A673 (cell line): ENCODE data around the gene TACC2. TPM values are rescaled to one million over a fixed set of nuclear protein-coding genes. Genes with fewer than 3 reads are reported as not detected.
"Not testable (repeated sequence)": the region's sequence is repeated elsewhere in the genome, so short reads cannot be mapped to it uniquely, and the experiment has no call there.

Experiments
- BruUV-seq: library from RNA; stranded (reverse); fragments of 400-500 nt; replicated peaks from 2 replicates; lab custom pipeline; 2021; lab: Mats Ljungman, UMichigan
- CTCF ChIA-PET: fragments of 300-600 bp; sonication (Branson Sonifier 250); formaldehyde crosslinking; loops from one replicate; lab custom pipeline; 2022; ENCODE audit warnings: antibody characterized with exemption; lab: Charles Lee
- POLR2A ChIA-PET: fragments of 300-600 bp; sonication (Branson Sonifier 250); formaldehyde crosslinking; loops from one replicate; lab custom pipeline; 2022; ENCODE audit warnings: antibody characterized with exemption; ENCODE audit not compliant: low non-redundant PET; lab: Charles Lee
- DNase-seq: peaks from one replicate; pipeline ENCODE4 v3.0.0-alpha.2; 2015; ENCODE audit warnings: low spot score
- H3K27ac ChIP-seq: fragments of 200-600 bp; sonication (generic); 2 replicates; pipeline ENCODE4 v1.5.1; 2016; ENCODE audit warnings: mixed run types, low read depth, mild to moderate bottlenecking, mixed read lengths, antibody characterized with exemption, low read length; ENCODE audit not compliant: poor library complexity, severe bottlenecking
- H3K27me3 ChIP-seq: fragments of 200-600 bp; sonication (generic); replicated peaks from 2 replicates; pipeline ENCODE4 v1.6.1; 2017; ENCODE audit warnings: mixed run types, low read depth, mild to moderate bottlenecking, mixed read lengths, antibody characterized with exemption, low read length; ENCODE audit not compliant: insufficient read depth, poor library complexity
- H3K36me3 ChIP-seq: fragments of 200-600 bp; sonication (generic); 2 replicates; pipeline ENCODE4 v1.6.1; 2016; ENCODE audit warnings: mixed run types, mild to moderate bottlenecking, mixed read lengths, antibody characterized with exemption, low read length; ENCODE audit not compliant: insufficient read depth, poor library complexity, severe bottlenecking
- H3K4me1 ChIP-seq: fragments of 200-600 bp; sonication (generic); 2 replicates; pipeline ENCODE4 v1.6.1; 2017; ENCODE audit warnings: mixed run types, mild to moderate bottlenecking, mixed read lengths, antibody characterized with exemption, low read length; ENCODE audit not compliant: insufficient read depth, poor library complexity, severe bottlenecking
- H3K4me3 ChIP-seq: fragments of 200-600 bp; sonication (generic); 2 replicates; pipeline ENCODE4 v1.5.1; 2016; ENCODE audit warnings: low read depth, mixed run types, mild to moderate bottlenecking, mixed read lengths, low read length; ENCODE audit not compliant: poor library complexity, severe bottlenecking
- H3K9me3 ChIP-seq: fragments of 200-600 bp; sonication (generic); 2 replicates; pipeline ENCODE4 v1.6.1; 2016; ENCODE audit warnings: mixed run types, low read depth, mild to moderate bottlenecking, mixed read lengths, antibody characterized with exemption, low read length; ENCODE audit not compliant: poor library complexity, severe bottlenecking
- CTCF ChIP-seq: fragments of 300-800, 200-600 bp; sonication (generic); conservative IDR thresholded peaks from 2 replicates; pipeline ENCODE4 v1.5.1; 2017; ENCODE audit warnings: low read depth, mild to moderate bottlenecking, antibody characterized with exemption, low read length, moderate library complexity, mixed read lengths
- EZH2 ChIP-seq: fragments of 200-600 bp; sonication (generic); IDR thresholded peaks from 2 replicates; pipeline ENCODE4 v1.6.1; 2017; ENCODE audit warnings: borderline replicate concordance, low read depth, mild to moderate bottlenecking, mixed read lengths, antibody characterized with exemption, low read length; ENCODE audit not compliant: poor library complexity, severe bottlenecking
- intact Hi-C: fragments of 100-400 bp; cut with micrococcal nuclease; formaldehyde crosslinking; loops from one replicate; pipeline ENCODE4 v1.10.0; 2022; ENCODE audit not compliant: unreplicated experiment
- total RNA-seq: library from RNA; stranded (reverse); gene quantifications from 2 replicates; pipeline ENCODE4 v1.2.3, GENCODE V29; 2021

Gene TACC2
- total RNA-seq, 1 experiment from 2014 or later: 0.62 TPM

- no peaks in the 10 kb centered on the region for H3K9me3 ChIP-seq
- intact Hi-C loops: no loop called here
- TF ChIP-seq EZH2 (no peak), CTCF (no peak)
- no TSS peak for BruUV-seq
- ChIA-PET CTCF (no interaction called here), POLR2A (no interaction called here)
- no peak overlapping the region for H3K4me3 ChIP-seq
- DNase-seq: no peak
- H3K27me3 ChIP-seq: peaks cover 3% of the 10 kb centered on the region
- H3K4me1 ChIP-seq: no peaks in the 10 kb centered on the region
- H3K36me3 ChIP-seq: no peaks in the 10 kb centered on the region
- H3K27ac ChIP-seq: no peak overlapping the region
Measured at GRCh38 chr10:122012731-122013130, 23.8 kb downstream of the TACC2 start.

GRCh38 chr10:122013311-122013780 lies 24.4 kb downstream of the TACC2 start:
- TF ChIP-seq EZH2 (no peak), CTCF (no peak)
- no peaks in the 10 kb centered on the region for H3K36me3 ChIP-seq
- no peak overlapping the region for H3K4me3 ChIP-seq
- no TSS peak for BruUV-seq
- POLR2A ChIA-PET: no interaction called here
- no peaks in the 10 kb centered on the region for H3K4me1 ChIP-seq
- intact Hi-C loops: no loop called here
- peaks cover 3% of the 10 kb centered on the region for H3K27me3 ChIP-seq
- DNase-seq: no peak
- CTCF ChIA-PET: interaction anchor here (0.6 kb wide), 1 partner anchor 38 kb away, joined by 12 read pairs; no protein-coding TSS in a partner anchor
- no peak overlapping the region for H3K27ac ChIP-seq
- H3K9me3 ChIP-seq: no peaks in the 10 kb centered on the region

DNA sequence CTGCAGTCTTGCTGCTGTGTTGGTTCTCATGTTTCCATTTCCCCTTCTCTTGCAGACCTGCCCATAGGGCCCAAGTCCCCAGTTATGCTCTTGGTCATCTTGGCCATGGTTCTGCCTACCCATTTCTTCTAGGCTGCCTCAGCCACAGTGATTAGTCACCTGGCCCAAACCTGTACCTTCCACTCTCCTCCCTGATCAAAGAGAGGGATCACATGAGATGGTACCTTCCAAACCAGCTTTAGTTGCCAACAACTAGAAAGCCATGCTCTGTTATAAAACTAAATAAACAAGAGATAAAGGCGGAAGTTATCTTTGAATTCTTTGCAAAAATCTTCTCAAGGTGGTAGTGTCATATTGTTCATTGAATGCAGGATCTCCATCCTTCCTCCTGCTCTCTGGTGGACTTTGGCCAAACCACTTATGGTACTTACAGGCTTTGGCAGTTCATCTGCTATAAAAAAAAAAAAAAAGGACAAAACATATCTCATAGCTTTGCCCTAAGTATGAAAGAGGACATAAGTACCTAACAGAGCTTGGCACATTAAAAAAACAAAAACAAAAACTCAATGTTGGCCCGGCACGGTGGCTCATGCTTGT lies 25.8 kb downstream of the TACC2 start:
- CTCF ChIA-PET: no interaction called here
- no peaks in the 10 kb centered on the region for H3K36me3 ChIP-seq

GRCh38 chr10:122017926-122018325 lies 29.0 kb downstream of the TACC2 start:
- H3K27ac ChIP-seq, BruUV-seq, H3K9me3 ChIP-seq, POLR2A ChIA-PET, intact Hi-C loops, DNase-seq, H3K36me3 ChIP-seq, CTCF ChIA-PET, H3K27me3 ChIP-seq, H3K4me3 ChIP-seq, H3K4me1 ChIP-seq: not testable (repeated sequence)

More for the DNA sequence above, 25.8 kb downstream of the TACC2 start:
- Histone ChIP-seq H3K4me1 (no peaks in the 10 kb centered on the region), H3K27ac (no peak overlapping the region), H3K27me3 (peaks cover 3% of the 10 kb centered on the region), H3K4me3 (no peak overlapping the region), H3K9me3 (no peaks in the 10 kb centered on the region)
- intact Hi-C loops: no loop called here
- TF ChIP-seq CTCF (no peak), EZH2 (no peak)
- POLR2A ChIA-PET: no interaction called here
- no TSS peak for BruUV-seq
- no peak for DNase-seq
